Endometrial microvascular endothelial cells (primary cell): ENCODE results near the gene POR. TPM values are rescaled to one million over a fixed set of nuclear protein-coding genes. Genes with fewer than 3 reads are reported as not detected.
"Not testable (repeated sequence)": the region's sequence is repeated elsewhere in the genome, so short reads cannot be mapped to it uniquely, and the experiment has no call there.

Experiments
- in situ Hi-C: cut with HindIII; loops from 2 replicates; pipeline ENCODE4 v1.10.0; 2017; ENCODE audit warnings: low sequenced_read_pairs, low pct_unique_long_range_greater_than_20kb; ENCODE audit errors: inconsistent ontology term
- total RNA-seq: library from RNA; depleted of rRNA; stranded (reverse); fragments of >200 nt; gene quantifications from one replicate; pipeline ENCODE4 v1.2.3, GENCODE V29; 2015; ENCODE audit errors: inconsistent ontology term

POR gene
- total RNA-seq, 1 donor from 2014 or later, result 50.1 TPM

GRCh38 chr7:75909521-75910132, 5.3 kb upstream of the POR start:
- in situ Hi-C loops, result no loop called here

- in situ Hi-C loops, result not testable (repeated sequence)
Observed at GRCh38 chr7:75911186-75911585, 3.8 kb upstream of the POR start.

DNA sequence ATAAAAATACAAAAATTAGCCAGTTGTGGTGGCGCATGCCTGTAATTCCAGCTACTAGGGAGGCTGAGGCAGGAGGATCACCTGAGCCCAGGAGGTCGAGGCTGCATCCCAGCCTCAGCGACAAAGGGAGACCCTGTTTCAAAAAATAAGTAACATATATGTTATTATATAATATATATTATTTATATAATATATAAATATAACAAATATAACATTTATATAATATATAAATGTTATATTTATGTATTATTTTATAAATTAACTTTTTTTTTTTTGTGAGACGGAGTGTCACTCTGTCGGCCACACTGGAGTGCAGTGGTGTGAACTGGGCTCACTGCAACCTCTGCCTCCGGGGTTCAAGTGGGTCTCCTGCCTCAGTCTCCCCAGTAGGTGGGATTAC, 1.5 kb upstream of the POR start:
- in situ Hi-C loops, result no loop called here

DNA sequence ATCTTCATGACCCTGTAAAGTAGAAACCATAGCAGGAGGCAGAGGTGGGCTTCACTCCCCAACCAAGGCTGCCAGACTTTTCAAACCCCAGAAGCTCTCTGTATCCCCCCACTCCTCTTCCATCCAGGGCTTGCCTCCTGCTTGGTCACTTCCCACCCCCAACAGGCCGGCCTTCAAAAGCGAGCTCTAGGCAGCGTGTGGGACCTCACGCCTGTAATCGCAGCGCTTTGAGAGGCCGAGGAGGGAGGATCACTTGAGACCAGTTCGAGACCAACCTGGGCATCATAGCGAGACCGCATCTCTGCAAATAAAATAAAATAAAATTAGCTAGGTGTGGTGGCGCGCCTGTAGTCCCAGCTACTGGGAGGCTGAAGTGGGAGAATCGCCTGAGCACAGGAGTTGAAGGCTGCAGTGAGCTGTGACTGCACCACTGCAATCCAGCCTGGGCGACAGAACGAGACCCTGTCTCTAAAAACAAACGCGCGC, 743 bp upstream of the POR start:
- in situ Hi-C loops, result no loop called here

- in situ Hi-C loops, result no loop called here
Observed at GRCh38 chr7:75915416-75916156, 631 bp downstream of the POR start.

GRCh38 chr7:75916259-75916658, 1.3 kb downstream of the POR start:
- in situ Hi-C loops, result no loop called here

GRCh38 chr7:75916685-75917634, 2.0 kb downstream of the POR start:
- in situ Hi-C loops, result no loop called here

GRCh38 chr7:75920431-75921161, 5.6 kb downstream of the POR start:
- in situ Hi-C loops, result no loop called here

GRCh38 chr7:75921479-75921878, 6.5 kb downstream of the POR start:
- in situ Hi-C loops, result no loop called here

DNA sequence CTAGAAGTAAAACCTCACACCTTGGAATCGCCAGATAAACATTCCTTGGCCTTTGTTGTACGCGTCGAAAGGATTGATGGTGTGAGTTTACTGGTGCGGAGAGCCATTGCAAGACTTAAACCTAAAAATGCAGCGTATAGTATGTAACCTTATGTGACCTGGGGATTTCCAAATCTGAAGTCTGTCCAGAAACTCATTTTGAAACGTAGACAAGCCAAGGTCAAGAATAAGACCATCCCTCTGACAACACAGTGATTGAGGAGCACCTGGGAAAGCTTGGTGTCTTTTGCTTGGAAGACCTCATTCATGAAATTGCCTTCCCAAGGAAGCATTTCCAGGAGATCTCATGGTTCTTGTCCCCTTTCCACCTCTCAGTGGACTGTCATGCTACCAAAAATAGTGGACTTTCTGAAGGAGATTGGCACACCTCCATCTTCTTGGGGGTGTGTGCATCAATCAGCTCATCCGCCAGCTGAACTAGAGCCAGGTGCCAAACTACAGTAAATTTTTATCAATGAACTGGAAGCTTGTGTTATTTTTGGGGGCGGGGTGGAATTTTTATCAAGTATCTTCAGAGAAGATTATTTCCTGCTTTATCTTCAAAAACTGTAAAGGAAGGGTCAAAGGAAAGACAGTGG, 8.1 kb downstream of the POR start:
- in situ Hi-C loops, result no loop called here

DNA sequence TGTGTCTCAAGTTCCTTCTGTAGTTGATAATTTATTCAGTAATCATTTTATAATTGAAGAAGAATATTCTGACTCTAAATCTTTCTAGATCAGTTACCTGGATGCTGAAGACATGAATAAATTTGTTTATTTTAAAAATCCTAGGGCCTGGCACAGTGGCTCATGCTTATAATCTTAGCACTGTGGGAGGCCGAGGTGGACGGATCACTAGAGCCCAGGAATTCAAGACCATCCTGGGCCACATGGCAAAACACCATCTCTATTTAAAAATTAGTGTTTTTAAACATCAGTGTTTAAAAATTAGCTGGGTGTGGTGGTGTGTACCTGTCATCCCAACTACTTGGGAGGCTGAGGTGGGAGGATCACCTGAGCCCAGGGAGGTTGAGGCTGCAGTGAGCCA, 9.3 kb downstream of the POR start:
- in situ Hi-C loops, result no loop called here

GRCh38 chr7:75924889-75925288, 9.9 kb downstream of the POR start:
- in situ Hi-C loops, result no loop called here

DNA sequence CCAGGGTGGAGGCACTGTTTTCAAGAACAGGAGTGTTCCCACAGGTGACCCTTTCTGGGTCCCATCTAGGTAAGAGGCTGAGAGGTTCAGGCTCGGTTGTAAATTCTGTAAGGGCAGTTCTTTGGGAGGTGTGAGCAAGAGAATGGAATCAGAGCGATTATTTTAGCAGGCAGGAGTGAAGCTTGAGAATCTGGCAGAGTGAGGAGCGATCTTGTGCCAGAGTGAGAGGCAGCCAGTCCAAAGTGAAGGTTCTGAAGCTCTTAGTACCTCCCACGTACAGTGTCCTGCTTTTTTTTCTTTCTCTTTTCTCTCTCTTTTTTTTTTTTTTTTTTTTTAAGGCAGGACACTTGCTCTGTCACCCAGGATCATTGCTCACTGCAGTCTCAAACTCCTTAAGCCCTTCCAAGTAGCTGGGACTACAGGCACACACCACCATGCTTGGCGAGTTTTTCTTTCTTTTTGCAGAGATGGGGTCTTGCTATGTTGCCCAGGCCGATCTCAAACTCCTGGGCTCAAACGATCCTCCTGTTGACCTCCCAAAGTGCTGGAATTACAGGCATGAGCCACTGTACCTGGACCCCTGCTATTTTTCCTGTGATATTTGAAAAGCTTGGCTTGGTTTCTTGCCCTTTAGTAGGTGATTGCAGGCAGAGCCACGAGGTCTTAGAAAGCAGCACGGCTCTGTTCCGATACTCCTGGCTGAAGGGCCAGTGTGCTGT, 10.9 kb downstream of the POR start:
- in situ Hi-C loops, result no loop called here

DNA sequence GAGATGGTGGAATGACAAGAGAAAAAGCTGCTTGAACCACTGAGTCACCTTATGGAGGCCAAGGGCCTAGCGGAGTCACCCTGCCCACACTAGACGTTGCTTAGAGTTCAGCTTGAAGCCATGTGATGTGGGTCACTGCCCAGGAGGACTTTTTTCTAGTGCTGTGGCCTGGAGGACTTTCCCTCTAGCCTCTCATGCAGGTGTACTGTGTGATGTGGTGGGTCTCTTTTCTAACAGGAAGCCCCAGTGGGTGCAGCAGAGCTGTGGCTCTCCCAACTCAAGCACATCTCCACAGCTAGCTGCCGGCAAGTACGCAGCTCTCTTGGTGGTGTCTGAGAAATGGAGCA, 13.6 kb downstream of the POR start:
- in situ Hi-C loops, result no loop called here

- in situ Hi-C loops, result no loop called here
Observed at GRCh38 chr7:75931680-75932079, 16.7 kb downstream of the POR start.

GRCh38 chr7:75937958-75938786, 23.2 kb downstream of the POR start:
- in situ Hi-C loops, result no loop called here

DNA sequence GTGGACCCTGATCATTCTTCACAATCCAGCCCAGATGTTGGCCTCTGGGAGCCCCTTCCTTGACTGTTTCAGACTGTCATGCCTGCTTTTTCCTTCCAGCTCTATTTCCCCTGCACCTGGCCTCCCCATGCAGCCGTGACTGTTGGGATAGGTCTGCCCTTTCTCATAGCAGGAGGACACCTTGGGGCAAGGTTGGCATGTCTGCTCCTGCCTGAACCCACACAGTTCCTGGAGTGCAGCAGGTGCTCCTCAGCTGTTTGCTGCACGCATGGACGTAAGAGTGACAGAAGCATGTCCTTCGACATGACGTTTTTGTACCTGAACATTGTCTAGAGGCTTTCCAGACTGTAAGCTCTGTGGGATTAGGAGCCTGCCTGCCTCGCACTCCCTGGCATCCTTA, 24.0 kb downstream of the POR start:
- in situ Hi-C loops, result no loop called here
